ENCODE measurements around the gene MANF.

DNA sequence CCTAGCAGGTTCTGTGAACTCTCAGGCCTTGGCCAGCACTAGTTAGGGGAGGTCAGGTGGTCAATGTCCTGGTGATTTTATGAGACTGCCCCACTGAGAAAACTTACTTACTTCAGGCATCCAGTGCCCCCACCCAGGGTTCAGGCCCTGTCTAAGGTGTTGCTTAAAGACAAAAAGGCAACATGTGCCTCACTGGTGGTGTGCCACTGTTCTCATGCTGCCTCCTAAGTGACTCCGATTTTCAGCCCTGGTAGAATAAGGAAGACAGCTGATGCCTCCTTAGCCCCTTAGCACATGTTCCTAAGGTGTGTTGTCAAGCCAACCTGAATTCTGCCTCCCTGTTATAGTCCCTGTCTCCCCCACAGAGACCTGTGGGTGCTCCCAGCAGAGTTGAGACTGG lies 11.3 kb downstream of the MANF start:
- TF ChIP-seq, protein P1, sequence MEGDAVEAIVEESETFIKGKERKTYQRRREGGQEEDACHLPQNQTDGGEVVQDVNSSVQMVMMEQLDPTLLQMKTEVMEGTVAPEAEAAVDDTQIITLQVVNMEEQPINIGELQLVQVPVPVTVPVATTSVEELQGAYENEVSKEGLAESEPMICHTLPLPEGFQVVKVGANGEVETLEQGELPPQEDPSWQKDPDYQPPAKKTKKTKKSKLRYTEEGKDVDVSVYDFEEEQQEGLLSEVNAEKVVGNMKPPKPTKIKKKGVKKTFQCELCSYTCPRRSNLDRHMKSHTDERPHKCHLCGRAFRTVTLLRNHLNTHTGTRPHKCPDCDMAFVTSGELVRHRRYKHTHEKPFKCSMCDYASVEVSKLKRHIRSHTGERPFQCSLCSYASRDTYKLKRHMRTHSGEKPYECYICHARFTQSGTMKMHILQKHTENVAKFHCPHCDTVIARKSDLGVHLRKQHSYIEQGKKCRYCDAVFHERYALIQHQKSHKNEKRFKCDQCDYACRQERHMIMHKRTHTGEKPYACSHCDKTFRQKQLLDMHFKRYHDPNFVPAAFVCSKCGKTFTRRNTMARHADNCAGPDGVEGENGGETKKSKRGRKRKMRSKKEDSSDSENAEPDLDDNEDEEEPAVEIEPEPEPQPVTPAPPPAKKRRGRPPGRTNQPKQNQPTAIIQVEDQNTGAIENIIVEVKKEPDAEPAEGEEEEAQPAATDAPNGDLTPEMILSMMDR (IDR thresholded peaks at IDR 0.05 in 8 of 11, conservative IDR thresholded peaks at IDR 0.05 in 3 of 11): no peak
- TF ChIP-seq POLR2AphosphoS5 (IDR thresholded peaks at IDR 0.05) (no peak), POLR2A (IDR thresholded peaks at IDR 0.05) (no peak)
